Femur (tissue), 1 donor: ENCODE measurements around the gene DLG4.
"Not testable (repeated sequence)": the region's sequence is repeated elsewhere in the genome, so short reads cannot be mapped to it uniquely, and the experiment has no call there.

Experiments
- DNase-seq: peaks from one replicate; pipeline ENCODE4 v3.0.0-alpha.2; 2017

Gene DLG4

DNA sequence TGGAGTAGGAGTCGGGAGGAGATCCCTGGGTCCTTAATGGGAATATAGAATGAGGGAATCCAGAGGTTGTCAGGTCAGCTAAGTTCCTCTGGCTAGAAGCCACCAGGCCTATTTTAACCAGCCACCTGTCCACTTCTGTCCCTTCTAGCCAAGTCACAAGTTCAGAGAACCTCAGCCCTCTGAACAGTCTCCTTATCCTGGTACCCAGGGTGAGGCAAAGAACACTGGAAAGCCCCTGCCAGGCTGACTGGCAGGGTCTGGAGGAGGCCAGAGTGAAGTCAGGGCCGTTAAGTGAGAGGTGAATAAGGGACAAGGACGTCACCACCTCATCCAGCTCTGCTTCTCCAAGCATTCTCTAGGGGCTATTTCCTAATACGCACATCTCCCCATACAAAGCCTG, 29.2 kb upstream of the DLG4 start:
- DNase-seq = no peak

DNA sequence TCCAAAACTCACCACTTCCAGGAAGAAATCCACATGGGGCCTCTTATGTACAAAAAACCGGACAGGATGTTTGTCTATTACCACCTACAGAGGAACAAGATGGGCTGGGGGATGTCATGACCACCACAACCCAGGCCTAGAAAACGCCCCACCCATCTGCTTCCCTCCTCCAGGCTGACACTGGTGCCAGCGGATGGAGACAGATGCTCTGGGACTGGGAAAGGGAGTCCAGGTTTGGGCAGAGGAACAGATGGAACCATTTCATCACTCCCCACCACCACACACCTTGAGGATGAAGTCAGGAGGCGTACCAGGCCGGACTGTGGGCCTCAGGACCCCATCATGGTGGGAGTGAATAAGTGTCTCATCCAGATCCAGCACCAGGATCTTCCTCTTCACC, 27.1 kb upstream of the DLG4 start:
- DNase-seq = no peak

DNA sequence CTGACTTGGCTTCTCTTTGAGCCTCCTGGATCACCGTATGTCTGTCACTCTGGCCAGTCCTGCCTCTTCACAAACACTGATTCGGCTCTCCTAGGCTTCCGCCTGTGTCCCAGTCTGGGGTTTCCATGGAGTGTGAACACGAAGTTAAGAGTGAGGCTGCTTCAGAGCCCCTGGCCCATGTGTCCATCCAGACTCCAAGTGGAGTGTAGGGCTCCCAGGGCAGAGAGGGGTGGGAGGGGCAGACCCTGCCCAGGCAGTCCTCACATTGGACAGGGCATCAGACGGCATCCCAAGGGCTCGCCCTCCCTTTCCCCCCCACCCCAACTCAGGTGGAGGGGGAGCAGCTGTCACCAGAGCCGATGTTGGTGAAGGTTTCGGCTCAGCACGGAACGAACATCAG, 24.2 kb upstream of the DLG4 start:
- DNase-seq = not testable (repeated sequence)

DNA sequence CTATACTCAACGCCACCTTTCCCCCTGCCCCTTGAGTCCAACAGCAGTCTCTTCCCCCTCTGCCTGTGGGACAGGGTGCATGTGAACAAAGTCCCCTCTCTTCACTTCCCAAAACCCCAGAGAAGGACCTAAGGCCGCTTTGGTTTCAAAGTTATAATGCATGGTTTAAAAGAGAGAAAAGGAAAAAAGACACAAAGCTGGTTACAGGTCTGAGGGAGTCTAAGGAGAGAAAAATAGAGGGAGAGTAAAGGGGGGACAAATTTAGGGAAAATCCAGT, 23.8 kb upstream of the DLG4 start:
- DNase-seq = no peak

DNA sequence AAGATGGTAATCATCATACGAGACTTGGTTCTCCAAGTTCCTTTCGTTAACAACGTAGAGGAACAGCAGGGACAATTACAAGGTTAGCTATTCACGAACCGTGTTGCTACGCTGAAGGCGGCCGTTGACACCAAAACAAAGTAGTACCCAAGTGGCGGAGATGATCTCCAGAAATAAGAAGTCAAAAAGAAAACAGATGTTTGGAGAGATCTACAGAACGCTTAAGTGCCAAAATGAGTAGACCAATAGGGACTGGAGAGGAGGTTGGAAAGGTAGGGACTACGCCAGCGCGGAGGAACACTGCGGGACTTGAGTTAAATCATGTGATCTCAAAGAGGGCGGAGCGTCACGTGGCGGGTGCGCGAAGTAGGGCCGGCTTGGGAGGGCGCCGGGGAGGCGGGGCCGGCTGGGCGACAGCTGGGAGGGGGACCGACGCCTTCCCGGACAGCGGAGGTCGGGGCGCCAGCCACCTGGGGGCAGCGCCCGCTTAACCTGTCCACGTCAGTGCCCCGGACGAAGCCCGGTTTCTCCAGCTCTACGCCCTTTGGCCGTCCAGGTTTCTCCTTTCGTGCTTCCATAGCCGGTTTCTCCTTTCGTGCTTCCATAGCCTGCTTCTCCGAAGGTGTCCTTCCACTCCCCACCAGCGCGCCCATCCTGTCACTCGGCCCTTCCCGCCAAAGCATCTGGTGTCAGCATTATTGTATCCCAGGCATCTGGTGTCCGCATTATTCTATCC, 23.2 kb upstream of the DLG4 start:
- peak; percentile 97 for DNase-seq

DNA sequence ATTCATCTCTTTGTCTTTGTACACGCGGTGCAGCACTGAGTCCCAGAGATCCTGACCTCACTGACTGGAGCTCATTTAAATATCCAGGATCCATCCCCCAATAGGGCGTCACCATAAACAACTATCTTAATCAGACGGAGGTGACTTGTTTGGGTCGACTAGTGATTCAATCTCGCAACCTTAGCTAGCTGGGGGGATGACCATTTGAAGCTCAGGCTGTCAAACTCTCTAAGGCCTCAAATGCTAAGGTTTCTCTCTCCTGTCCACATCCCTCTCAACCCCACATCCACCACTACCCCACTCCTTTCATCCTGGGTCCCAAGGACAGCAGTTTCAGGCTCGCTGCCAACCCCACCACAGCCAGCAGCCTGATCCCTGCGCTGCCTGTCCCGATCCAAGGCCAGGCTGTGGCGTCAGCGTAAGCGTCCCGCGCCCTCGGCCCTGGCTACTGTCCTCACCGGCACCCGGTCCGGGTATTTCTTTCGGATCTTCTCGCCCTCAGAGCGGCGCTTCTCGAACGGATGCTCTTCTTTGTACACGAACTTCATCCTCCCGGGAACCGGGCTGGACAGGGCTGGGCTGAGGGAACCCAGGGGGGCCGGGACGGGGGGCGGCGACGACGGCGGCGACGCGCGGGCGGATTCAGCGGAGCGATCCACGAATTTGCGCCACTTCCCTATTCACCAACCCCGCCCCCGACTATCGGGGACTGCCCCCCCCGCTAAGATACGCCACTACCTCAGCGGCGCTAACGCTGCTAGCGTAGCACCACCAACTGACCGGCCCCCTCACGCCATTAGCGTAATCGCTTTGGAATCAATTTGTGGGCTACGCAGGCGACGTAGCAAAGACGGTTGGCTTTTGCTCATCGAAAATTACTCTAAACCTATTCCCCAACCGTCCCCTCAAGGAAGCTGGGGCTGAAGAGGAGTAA, 22.4 kb upstream of the DLG4 start, which contains the start of gene GABARAP:
GABARAP (minus strand) TSS at position 667 of the 934 bp plus-strand sequence; CDS start at position 548, 119 bp downstream.
- peak; percentile 97 for DNase-seq

DNA sequence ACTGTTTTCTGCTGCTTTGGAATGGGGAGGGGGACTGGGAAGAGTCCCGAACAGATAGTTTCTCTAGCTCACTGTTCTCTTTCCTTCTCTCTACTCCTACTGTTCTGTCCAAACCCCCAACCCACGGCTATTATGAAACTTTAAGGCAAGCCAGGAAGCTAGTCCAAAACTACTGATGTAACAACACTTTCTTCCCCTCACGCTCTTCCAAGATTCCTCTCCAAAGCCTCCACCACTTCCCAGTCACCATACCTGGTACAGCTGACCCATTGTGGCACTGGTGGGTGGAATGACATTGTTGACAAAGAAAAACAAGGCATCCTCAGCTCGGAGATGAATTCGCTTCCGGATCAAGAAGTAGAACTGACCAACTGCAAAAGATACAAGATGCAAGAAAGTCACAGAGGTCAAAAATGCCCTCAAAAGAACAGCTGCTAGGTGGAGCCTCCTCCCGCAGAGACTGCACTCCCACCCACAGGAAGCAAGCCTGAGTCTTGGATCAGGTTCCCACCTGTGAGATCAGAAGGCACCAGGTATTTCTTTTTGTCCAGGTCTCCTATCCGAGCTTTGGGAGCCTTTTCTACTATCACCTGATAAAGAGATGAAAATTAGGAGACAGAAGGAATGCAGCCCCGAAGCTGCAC, 21.6 kb upstream of the DLG4 start:
- DNase-seq = no peak

DNA sequence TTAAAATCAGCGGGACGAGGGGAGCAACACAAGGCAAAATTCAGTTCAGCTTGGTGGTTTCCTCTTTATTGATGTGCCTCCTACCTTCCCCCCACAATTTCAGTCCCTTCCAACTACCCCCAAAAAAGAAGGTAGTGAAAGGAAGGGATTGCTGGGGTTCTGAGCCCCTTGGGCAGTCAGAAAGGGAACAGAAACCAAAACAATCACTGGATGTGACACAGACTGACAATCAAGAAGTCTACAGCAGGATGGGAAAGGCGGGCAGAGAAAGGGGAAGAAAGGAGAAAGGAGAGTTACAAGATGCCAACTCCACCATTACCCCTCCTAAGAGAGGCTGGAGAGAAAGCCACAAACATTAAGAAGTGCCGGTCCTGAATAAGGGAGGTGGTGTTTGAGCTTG, 20.7 kb upstream of the DLG4 start:
- DNase-seq = no peak

DNA sequence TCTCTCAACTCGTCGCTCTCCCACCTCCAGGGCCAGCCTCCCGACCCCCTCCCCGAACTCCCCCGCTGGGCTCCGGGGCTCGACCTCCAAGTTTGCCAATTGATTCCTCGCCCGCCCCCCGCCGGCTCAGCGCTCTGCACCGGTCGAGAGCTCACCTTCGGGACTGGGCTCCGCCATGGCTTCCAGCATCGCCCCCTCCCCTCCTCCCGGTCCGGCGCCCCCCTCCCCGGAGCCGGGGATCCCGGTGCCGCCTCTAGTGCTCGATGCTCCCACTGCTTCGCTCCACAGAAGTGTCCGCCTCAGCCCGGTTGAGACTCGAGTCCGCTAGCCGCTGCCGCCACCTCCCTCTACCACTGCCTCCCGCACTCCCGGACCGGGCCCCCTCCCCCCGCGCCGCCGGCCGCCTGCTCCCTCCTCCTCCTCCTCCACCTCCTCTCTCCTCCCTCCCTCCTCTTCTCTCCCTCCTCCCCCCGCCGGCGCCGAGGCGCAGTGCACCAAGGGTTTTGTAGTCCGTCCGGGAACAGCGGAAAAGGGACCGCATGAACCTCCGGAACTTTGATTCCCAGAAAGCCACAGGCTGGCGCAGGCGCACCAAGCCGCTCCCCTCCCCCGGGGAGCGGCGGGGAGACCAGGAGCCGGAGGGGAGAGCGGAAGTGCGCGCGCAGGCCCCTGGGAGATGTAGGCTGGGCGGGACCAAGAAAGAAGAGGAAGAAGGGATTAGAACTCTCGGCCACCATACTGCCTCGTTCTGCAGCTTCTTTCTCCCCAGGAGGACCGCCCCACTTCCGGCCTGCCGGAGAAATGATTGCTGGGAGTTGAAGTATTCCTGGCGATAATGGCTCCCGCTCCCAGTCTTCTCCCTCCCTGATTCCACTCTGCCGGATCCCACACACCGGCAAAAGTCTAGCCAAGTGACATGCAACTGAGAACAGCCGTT, 19.7 kb upstream of the DLG4 start, which contains the start of gene PHF23:
PHF23 (minus strand) TSS at position 367 of the 937 bp plus-strand sequence; CDS start at position 189, 178 bp downstream.
- peak; percentile 100 for DNase-seq

DNA sequence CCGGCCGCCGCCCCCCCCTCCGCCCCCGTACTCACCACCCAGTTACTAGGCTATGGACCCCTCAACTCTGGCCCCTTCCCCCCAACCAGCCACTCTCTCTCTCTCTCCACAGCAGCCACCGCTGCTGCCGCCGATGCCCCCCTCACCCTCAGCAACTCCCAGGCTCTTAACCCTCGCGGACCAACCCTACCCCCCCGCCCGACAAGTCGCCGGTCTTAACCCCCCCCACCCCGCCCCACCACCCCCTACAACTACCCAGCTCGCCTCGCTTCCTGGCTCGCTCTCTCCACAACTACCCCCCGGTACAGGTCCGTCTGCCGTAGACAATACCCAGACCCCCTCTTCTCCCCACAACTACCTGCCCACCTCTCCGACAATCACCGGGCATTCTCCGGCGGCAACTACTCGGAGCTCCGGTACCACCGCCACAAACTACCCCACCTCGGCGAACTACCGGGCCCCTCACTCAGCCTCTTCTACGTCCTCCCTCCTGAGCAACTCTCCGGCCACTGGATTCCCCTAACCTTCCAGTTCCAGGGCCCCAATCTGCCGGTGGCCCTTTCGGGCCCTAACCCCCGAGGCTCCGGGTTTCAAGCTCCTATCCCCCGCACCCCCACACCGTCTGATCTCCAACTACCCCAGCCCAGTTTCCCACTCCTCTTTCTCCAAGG, 18.9 kb upstream of the DLG4 start:
- DNase-seq = peak; percentile 62

DNA sequence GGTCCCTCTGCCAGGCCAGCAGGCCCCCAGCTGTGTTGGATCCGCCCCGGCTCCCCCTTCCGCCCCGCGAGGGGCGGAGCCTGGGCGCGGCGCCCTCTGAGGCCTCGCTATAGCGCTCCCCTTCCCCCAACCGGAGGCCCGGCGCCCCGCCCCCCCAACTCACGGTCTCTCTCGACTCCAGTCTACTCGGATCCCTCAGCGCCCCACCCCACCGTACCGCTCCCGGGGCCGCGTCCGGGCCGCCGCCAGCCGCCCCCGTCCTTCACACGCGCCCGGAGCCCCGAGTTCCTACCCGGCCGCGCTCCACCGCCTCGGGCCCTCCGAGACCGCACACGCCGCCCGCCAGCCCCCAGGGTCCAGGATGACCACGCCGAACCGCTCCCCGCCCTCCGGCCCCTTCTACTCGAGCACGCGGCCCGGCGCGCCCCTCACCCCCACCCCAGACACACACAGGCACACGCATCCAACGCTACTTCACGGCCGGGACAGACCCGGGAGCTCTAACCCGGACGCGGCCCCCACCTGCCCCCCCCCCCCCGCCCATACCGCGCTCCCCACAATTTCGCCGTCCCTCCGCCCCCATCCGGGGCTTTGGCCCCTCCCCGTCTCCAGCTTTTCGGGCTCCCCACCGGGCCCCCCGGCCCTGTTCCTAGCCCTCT, 18.3 kb upstream of the DLG4 start:
- DNase-seq = peak; percentile 84

DNA sequence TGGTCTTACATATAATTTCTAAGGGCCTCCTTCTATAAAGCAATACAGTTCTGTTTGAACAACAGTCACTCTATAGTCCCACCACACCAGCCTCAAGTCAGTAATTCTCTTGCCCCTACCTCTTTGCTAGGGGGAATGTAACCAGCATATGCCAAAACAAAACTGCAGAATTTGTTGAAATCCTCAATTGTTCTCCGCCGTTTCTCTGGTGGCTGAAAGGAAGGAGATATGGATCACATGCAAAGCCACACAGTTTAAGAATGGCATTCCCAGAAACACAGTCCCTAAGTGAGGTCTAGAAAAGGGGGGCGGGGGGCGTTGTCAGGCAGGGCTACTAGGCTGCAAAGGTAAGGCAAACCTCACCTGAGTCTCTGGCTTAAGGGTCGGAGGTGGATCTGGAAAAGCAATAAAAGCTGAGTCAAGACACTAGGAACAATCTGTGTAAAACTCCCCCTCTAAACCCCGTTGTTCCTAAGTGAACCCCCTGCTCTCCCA, 17.7 kb upstream of the DLG4 start:
- no peak for DNase-seq

DNA sequence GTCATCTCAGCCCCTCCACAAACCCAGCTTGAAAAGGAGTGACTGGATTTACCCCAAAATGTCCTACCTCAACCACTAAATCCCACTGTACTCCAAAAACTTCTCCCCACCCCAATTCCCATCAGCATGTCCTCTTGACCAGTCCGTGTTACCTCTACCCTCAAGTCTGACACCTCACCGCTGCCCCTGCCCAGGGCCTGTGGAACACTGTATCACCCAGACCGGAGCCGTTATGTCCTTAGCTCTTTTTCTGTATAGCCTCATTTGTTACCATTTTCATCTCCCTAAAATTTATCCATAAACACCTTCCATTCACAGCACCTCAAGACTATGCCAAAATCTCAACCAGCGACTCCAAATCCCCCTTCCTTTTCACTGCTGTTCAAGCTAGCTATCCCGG, 17.2 kb upstream of the DLG4 start:
- DNase-seq = no peak

DNA sequence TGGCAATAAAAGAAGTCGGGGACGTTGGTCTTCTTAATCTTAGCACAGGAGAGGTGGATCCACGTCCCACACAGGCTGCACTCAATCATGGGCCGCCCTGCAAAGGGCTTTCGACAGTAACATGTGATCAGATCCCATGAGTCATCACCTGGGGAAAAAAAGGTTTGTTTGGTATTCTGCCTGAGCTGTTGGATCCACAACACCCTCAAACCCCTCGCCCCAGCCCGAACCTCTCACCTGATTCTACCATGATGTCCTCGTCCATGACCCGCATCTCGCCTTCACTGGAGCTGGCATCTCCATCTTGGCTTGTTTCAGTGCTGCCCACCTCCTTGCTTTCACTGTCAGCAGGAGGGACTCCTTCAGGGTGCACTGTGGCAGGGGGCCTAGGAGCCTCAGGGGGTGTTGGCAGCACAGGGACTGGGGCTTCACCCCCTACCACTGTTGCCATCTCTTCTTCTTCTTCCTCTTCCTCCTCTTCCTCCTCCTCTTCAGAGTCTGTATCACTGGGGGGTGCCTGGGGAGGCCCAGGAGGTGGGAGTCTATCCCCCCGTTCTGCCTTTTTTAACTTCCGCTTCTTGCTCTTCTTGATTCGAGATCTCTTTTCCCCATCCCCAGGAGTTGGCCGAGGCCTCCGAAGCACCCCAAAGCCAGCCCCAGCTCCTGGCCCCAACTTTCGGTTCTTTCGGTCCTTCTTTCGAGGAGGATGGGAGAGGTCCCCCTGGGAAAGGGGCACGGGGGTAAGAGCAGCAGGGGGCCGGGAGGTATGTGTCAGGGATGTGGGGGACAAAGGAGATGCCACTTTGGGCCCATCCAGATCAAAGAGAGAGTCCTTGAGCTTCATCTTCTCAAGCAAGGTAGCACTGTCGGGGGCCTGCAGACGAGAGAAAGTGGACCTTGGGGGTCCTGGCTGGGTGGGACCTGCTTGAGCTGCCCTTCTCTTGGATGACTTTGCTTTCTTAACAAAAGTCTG, 16.3 kb upstream of the DLG4 start:
- DNase-seq = peak; percentile 25

DNA sequence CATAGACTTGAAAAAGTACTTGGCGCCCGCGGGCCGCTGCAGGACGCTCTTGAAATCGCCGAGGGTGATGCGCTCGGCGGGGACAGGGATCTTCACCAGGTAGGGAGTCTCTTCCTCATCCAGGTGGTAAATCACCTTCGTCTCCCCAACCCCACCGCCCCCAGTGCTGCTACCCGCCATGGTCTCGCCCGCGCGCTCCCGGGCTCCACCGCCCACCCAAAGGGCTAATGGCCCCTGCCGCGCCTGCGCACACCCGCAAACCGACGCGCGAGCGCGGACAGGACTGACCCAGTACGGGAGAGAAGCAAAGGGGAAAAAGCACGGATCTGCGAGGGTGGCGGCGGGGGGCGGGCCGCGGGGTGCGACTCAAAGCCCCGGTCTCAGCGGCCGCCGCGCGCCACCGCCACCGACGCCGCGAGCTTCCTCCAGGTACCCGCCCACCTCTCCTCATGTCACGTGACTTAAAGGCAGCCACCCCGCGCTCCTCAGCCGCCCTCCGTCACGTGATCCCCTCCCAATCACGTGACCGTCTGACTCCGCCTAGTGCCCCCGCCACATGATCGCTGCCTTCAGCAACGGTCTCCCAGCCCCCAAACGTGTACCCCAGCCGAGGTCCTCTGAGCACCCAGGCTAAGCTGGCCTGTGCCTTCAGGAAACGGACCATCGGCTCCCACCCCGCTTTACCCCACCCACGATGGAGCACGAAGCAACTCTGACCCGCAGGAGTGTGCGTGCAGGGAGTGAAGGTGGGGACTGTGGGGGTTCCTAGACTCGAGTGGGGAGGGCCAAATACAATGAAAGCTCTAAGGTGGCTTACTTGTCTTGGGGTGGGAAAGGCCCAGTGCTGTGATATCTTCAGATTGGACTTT, 14.7 kb upstream of the DLG4 start, which contains the start of gene DVL2:
DVL2 (minus strand) TSS at position 435 of the 869 bp plus-strand sequence; CDS start at position 180, 255 bp downstream.
- peak; percentile 97 for DNase-seq

DNA sequence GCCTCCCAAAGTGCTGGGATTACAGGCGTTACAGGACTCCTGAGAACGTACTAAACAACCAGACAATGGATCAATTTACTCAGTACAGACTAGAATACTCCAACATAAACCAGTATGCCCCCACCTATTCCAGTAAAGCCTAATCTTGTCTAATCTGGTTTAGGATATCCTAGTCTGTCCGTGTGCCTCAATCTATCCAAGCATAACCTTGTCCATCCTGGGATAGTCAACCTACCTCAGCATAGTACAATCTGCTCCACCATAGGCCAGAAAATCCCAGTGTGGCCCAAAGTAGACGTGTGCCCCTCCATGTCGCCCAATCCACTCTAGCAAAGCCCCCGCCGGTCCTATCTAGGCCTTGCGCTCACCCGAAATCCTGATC, 14.1 kb upstream of the DLG4 start:
- no peak for DNase-seq

DNA sequence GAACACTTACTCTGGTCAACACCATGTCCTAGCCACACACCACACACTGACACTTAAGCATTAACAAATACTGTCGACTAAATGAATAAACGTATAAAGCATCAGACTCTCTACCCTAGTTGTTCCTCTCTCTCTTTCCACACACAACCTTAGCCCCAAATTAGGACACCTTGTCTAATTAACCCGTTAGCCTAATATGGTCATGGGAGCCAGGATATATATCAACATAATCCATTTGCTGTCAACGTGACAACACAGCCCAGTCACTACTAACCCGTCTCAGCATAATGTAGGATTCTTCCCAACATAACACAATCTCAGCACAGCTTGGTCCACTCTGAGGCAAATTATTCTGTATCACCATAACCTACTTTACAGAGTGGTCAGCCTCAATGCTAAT, 12.5 kb upstream of the DLG4 start:
- DNase-seq = no peak

DNA sequence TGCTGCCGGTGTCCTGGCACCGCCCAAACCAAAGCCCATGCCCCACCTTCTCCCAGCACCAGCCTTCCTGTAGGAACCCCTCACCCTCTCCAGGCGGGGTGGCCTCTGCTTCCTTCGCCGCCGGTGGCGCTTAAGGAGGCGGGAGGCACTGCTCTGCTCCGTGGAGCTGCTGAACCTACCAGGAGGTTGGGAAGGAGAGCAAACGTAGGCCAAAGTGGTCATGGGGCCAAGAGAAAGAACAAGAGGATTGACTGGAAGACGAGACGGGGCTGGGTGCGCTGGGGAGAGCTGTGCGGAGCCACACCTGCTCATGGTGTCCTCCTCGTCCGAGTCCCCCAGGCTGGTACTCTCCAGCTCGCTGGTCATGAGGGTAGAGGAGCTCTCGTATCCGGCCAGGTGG, 9.9 kb upstream of the DLG4 start:
- DNase-seq = no peak

DNA sequence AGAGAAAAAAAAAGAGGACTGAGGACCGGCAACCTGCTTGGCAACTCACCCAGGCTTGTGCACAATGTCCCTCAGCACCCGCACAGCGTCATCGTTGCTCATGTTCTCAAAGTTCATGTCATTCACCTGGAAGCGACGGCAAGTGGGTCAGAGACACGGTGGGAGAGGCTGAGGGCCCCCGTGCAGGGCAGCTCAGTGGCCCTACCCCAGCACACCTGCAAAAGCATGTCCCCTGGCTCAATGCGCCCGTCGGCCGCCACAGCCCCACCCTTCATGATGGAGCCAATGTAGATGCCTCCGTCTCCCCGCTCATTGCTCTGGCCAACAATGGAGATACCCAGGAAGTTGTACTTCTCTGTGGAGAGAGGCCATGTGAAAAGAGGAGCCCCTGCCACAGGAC, 9.3 kb upstream of the DLG4 start:
- DNase-seq = no peak
